CD4-positive, alpha-beta T cell (primary cell): ENCODE measurements around the gene PPP2R2C. TPM values are rescaled to one million over a fixed set of nuclear protein-coding genes. Genes with fewer than 3 reads are reported as not detected.

Experiments used
- ATAC-seq: fragments of 200-7000 bp; cut with Tn5 transposase; one replicate; pipeline ENCODE4 v1.10.0; 2022; ENCODE audit warnings: mild to moderate bottlenecking; ENCODE audit not compliant: poor library complexity
- CTCF ChIA-PET: fragments of 350-600 bp; sonication (Branson Sonifier 250); formaldehyde crosslinking; loops from one replicate; lab custom pipeline; 2021; ENCODE audit warnings: antibody characterized with exemption, inconsistent platforms; lab: Charles Lee
- POLR2A ChIA-PET: fragments of 350-600 bp; sonication (Branson Sonifier 250); formaldehyde crosslinking; loops from one replicate; lab custom pipeline; 2021; ENCODE audit warnings: antibody characterized with exemption, inconsistent platforms; lab: Charles Lee
- DNase-seq, 14 experiments: peaks; one replicate each; pipeline ENCODE4 v3.0.0-alpha.2; 2013 to 2020; ENCODE audit warnings: mixed read lengths in 2 of 14
- H3K27ac ChIP-seq, 2 donors: one replicate each; pipeline versions ENCODE4 v1.5.1 to v1.7.0; 2013; ENCODE audit warnings: low read length in 2 of 2, low read depth in 1 of 2, mild to moderate bottlenecking in 1 of 2
- H3K27me3 ChIP-seq, 2 experiments: 1 replicate in 1 of 2; 2 replicates in 1 of 2; pipeline versions ENCODE4 v1.6.1 to v1.7.0; 2013; ENCODE audit warnings: low read length in 2 of 2, control low read depth in 1 of 2, mild to moderate bottlenecking in 1 of 2, moderate library complexity in 1 of 2; ENCODE audit not compliant: insufficient read depth in 2 of 2, control insufficient read depth in 1 of 2
- H3K36me3 ChIP-seq: one replicate; pipeline ENCODE4 v1.6.1; 2013; ENCODE audit warnings: low read length, control low read depth; ENCODE audit not compliant: insufficient read depth
- H3K4me1 ChIP-seq: one replicate; pipeline ENCODE4 v1.6.1; 2013; ENCODE audit warnings: low read length, control low read depth; ENCODE audit not compliant: insufficient read depth
- H3K4me3 ChIP-seq: one replicate; pipeline ENCODE4 v1.5.1; 2013; ENCODE audit warnings: mild to moderate bottlenecking, low read length, moderate library complexity
- H3K9me3 ChIP-seq, 2 experiments: 1 replicate in 1 of 2; 2 replicates in 1 of 2; pipeline versions ENCODE4 v1.6.1 to v1.7.0; 2013; ENCODE audit warnings: low read length in 2 of 2, mild to moderate bottlenecking in 2 of 2, control low read depth in 1 of 2, moderate library complexity in 1 of 2; ENCODE audit not compliant: control insufficient read depth in 1 of 2, insufficient read depth in 1 of 2
- H3K27ac Mint-ChIP-seq: one replicate; pipeline ENCODE4 v1.8.0; 2020; ENCODE audit warnings: mixed read lengths
- H3K27me3 Mint-ChIP-seq: one replicate; pipeline ENCODE4 v1.8.0; 2021; ENCODE audit warnings: mixed read lengths
- H3K36me3 Mint-ChIP-seq: one replicate; pipeline ENCODE4 v1.8.0; 2021; ENCODE audit warnings: low read depth, mixed read lengths
- H3K4me1 Mint-ChIP-seq: one replicate; pipeline ENCODE4 v1.8.0; 2021; ENCODE audit warnings: low read depth, mixed read lengths
- H3K4me3 Mint-ChIP-seq: one replicate; pipeline ENCODE4 v1.8.0; 2020; ENCODE audit warnings: mild to moderate bottlenecking, mixed read lengths
- H3K9me3 Mint-ChIP-seq: one replicate; pipeline ENCODE4 v1.8.0; 2020; ENCODE audit warnings: mixed read lengths
- CTCF ChIP-seq: fragments of 200-600 bp; IDR thresholded peaks from one replicate; pipeline ENCODE4 v1.8.0; 2022; ENCODE audit warnings: antibody characterized with exemption, mild to moderate bottlenecking
- intact Hi-C, 2 experiments: fragments of 100-400 bp; cut with DNase I in 1 of 2; cut with micrococcal nuclease in 1 of 2; formaldehyde crosslinking; loops; one replicate each; pipeline versions ENCODE4 v1.15.1 to v1.9.0; 2023 to 2025; cut with DNase I, micrococcal nuclease
- total RNA-seq, 174 experiments: library from RNA in 2 of 174; stranded (reverse) in 2 of 174; gene quantifications; one replicate each; pipeline ENCODE4 v1.2.3 and lab custom pipeline; 2021 to 2026

PPP2R2C gene
- total RNA-seq, 2 experiments from 2014 or later: not detected

GRCh38 chr4:6352031-6352692, 120.3 kb downstream of the PPP2R2C start:
- DNase-seq (no peak), ATAC-seq (no peak)
- no peaks in the 10 kb centered on the region for H3K4me1 Mint-ChIP-seq
- H3K36me3 Mint-ChIP-seq: no peaks in the 10 kb centered on the region
- CTCF ChIA-PET: no interaction called here
- H3K27ac Mint-ChIP-seq: no peak overlapping the region
- Histone ChIP-seq H3K36me3 (no peaks in the 10 kb centered on the region), H3K27me3 (no peaks in the 10 kb centered on the region), H3K4me3 (no peak overlapping the region), H3K27ac (no peak overlapping the region), H3K4me1 (no peaks in the 10 kb centered on the region), H3K9me3 (peaks cover 0 to 9% of the 10 kb centered on the region in 2 experiments)
- intact Hi-C loops: no loop called here
- peaks cover 27% of the 10 kb centered on the region for H3K27me3 Mint-ChIP-seq
- H3K4me3 Mint-ChIP-seq: no peak overlapping the region
- H3K9me3 Mint-ChIP-seq: no peaks in the 10 kb centered on the region
- TF ChIP-seq CTCF: no peak
- POLR2A ChIA-PET: no interaction called here

GRCh38 chr4:6351246-6352000, 121.0 kb downstream of the PPP2R2C start:
- Mint-ChIP-seq H3K36me3 (no peaks in the 10 kb centered on the region), H3K4me1 (no peaks in the 10 kb centered on the region), H3K27ac (no peak overlapping the region), H3K27me3 (peaks cover 27% of the 10 kb centered on the region), H3K9me3 (no peaks in the 10 kb centered on the region), H3K4me3 (no peak overlapping the region)
- CTCF ChIA-PET: no interaction called here
- Histone ChIP-seq H3K9me3 (peaks cover 0 to 7% of the 10 kb centered on the region in 2 experiments), H3K4me1 (no peaks in the 10 kb centered on the region), H3K27me3 (no peaks in the 10 kb centered on the region), H3K4me3 (no peak overlapping the region), H3K36me3 (no peaks in the 10 kb centered on the region), H3K27ac (no peak overlapping the region)
- intact Hi-C loops: no loop called here
- no peak for TF ChIP-seq CTCF
- no peak for ATAC-seq
- DNase-seq: no peak
- POLR2A ChIA-PET: no interaction called here

GRCh38 chr4:6350646-6351045, 121.8 kb downstream of the PPP2R2C start:
- H3K4me1 Mint-ChIP-seq: no peaks in the 10 kb centered on the region
- Histone ChIP-seq H3K4me1 (no peaks in the 10 kb centered on the region), H3K27ac (no peak overlapping the region), H3K36me3 (no peaks in the 10 kb centered on the region), H3K9me3 (peaks cover 0 to 14% of the 10 kb centered on the region in 2 experiments), H3K27me3 (no peaks in the 10 kb centered on the region), H3K4me3 (no peak overlapping the region)
- H3K27me3 Mint-ChIP-seq: peaks cover 27% of the 10 kb centered on the region
- H3K27ac Mint-ChIP-seq: no peak overlapping the region
- no peak for DNase-seq
- H3K4me3 Mint-ChIP-seq: no peak overlapping the region
- no peak for TF ChIP-seq CTCF
- no peaks in the 10 kb centered on the region for H3K9me3 Mint-ChIP-seq
- H3K36me3 Mint-ChIP-seq: no peaks in the 10 kb centered on the region
- CTCF ChIA-PET: no interaction called here
- POLR2A ChIA-PET: no interaction called here
- no peak for ATAC-seq
- intact Hi-C loops: no loop called here
